NCI-H526 treated with DMSO at 0.1 percent for 48 hours (cell line): ENCODE data around the gene GFRA4.
A peak's percentile ranks its signal among the peaks of the same experiment; 100 is the strongest.

Experiments used
- DNase-seq: peaks from one replicate; lab custom pipeline; 2025; lab: John Stamatoyannopoulos, UW

The GFRA4 gene, protein sequence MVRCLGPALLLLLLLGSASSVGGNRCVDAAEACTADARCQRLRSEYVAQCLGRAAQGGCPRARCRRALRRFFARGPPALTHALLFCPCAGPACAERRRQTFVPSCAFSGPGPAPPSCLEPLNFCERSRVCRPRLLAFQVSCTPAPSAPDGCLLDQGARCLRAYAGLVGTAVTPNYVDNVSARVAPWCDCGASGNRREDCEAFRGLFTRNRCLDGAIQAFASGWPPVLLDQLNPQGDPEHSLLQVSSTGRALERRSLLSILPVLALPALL

DNA sequence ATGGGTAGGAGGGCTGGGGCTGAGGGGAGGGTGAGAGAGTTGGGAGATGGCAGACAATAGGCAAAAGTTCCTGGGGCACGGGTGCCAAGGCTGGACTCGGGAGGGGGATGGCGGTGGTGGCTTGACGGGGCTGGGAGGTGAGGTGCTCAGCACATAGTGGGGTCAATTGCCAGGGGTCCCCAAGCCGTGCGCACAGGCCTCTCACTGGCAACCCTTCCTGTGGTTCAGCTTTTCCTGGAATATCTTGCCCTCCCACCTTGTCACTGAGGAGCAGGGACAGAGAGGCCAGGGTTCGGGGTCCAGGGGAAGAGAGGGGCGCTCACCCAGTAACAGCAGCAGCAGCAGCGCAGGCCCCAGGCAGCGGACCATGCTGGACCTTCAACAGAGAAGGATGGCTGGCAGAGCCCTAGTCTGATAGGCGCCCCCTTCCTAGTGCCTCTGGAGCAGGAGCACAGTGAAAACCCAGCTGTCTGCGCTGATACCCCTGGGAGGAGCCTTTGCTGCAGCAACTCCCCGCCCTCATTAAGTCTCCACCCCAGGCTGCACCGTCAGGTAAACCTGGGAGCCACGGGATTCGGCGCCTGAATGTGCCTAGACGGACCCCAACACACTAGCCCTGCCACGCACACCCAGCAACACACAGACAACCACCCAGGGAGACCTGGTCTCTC is at the start of gene GFRA4:
Gene GFRA4, minus strand, starts transcription at position 369 of the 671 bp plus-strand sequence. Its CDS starts 0 bp downstream, at position 369.
- DNase-seq = no peak

- no peak for DNase-seq
These were observed 49.2 kb upstream of the GFRA4 start, which contains the start of gene SIGLEC1 for GRCh38 chr20:3712279-3712873. SIGLEC1 (minus strand) TSS chr20:3712600; CDS start chr20:3707128, 5,472 bp downstream.

- no peak for DNase-seq
These were observed 48.3 kb upstream of the GFRA4 start for GRCh38 chr20:3711484-3711941.

- peak; percentile 18 for DNase-seq
These were observed 47.7 kb upstream of the GFRA4 start for GRCh38 chr20:3710703-3711483.

- DNase-seq = no peak
These were observed 46.8 kb upstream of the GFRA4 start for GRCh38 chr20:3710011-3710466.

GRCh38 chr20:3707508-3707899 is 44.3 kb upstream of the GFRA4 start:
- no peak for DNase-seq

GRCh38 chr20:3706774-3707507 is 43.7 kb upstream of the GFRA4 start:
- no peak for DNase-seq

GRCh38 chr20:3705970-3706739 is 43.0 kb upstream of the GFRA4 start:
- DNase-seq = no peak

DNA sequence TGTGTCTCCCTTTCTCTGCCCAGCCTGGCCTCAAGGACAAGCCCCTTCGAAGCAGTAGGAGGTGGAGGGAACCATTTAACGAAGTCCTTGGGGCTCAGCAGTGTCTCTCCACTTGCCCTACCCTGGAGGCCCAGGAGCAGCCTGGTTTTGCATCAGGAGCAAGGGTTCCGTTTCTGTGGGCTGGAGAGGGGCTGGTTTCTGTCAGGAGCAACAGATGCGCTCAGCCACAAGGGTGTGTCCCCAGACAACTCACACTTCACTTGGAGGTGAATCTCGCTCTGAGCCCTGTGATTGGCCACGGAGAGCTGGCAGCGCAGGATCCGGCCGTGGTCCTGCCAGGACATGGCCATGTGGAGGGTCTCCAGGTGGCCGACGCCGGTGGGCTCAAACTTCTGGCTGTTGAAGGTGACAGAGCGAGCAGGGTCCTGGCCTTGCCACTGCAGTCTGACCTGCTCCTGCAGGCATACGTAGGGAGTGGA is 42.3 kb upstream of the GFRA4 start:
- DNase-seq = no peak

DNA sequence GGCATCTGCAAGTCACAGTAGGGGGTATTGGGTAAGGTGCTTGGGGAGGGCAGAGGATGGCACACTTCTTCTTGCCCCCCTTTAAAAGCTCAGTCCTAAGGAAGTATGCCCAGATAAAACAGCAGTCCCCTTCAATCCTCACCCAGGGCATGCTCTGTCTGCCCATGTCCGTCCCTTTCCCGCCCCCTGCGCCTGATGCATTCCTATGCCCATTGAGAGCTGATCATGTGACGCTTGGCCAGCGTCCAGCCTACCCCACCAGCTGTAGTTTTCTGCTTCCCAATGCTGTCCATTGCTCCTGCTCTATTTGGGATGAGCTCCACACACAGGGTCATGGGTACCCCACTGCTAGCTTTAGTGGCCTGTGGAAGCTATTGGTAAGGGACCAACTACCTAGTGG is 40.9 kb upstream of the GFRA4 start:
- DNase-seq = no peak

- DNase-seq = no peak
These were observed 39.6 kb upstream of the GFRA4 start for GRCh38 chr20:3702611-3703391.

DNA sequence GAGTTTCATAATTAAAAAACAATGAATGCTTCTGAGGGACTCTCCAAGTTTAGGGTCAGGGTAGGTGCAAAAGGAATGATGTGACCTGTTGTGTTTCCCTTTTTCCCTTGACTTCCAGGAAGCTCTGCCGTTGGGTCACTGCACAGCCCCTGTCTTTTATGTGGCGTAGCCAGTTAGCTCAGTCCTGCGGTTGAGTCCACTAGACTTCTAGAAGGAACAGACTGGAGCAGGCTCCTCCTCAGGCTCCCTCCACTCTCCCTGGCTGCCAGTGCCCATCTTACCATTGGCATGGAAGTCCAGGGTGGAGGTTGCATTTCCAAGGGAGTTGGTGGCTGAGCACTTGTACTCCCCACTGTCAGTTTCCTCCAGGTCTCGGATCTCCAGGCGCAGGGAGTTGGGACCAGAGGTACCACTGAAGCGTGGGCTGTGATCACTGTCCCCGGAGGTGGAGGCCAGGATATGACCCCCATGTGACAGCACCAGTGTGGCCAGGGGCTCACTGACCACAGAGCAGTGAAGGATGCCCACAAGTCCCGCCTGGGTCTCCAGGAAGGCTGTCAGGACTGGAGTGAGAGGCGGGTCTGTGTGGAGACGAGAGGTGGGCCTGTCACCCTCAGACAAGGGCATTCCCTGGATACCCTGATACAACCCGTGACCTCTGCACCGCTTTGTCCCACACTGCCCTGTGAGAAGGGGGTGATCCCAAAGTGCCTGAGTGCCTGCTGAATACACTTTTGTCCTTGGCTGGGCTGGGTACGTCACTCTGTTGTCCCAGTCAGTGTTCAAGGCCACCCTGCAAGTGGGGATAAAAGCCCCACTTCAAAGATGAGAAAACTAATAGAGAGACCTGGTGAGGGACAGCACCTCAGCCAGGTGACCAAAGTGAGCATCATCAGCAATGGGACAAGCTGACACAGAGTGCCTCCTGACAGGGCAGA is 38.1 kb upstream of the GFRA4 start:
- no peak for DNase-seq

- no peak for DNase-seq
These were observed 35.8 kb upstream of the GFRA4 start for GRCh38 chr20:3699037-3699436.

- no peak for DNase-seq
These were observed 35.4 kb upstream of the GFRA4 start for GRCh38 chr20:3698591-3699001.

- no peak for DNase-seq
These were observed 34.5 kb upstream of the GFRA4 start for GRCh38 chr20:3697588-3698305.

- no peak for DNase-seq
These were observed 33.8 kb upstream of the GFRA4 start for GRCh38 chr20:3696745-3697587.

- no peak for DNase-seq
These were observed 33.0 kb upstream of the GFRA4 start for GRCh38 chr20:3696200-3696599.
